ENCODE data around the gene PPCDC.

The PPCDC gene

GRCh38 chr15:74978077-74978476 lies 45.3 kb upstream of the PPCDC start:
- no peak for ATAC-seq
- TF ChIP-seq TCF4 (CRISPR knock-in tag; IDR thresholded peaks at IDR 0.05; ENCODE audit: borderline replicate concordance), result no peak
- TF ChIP-seq CSRNP3 (CRISPR knock-in tag; IDR thresholded peaks at IDR 0.05), result no peak
- TF ChIP-seq TSHZ2 (CRISPR knock-in tag; IDR thresholded peaks at IDR 0.05), result no peak
- TF ChIP-seq BACH2 (CRISPR knock-in tag; IDR thresholded peaks at IDR 0.05; ENCODE audit: borderline replicate concordance), result no peak
- no peak for TF ChIP-seq ISL1 (CRISPR knock-in tag; IDR thresholded peaks at IDR 0.05)
- no peak for TF ChIP-seq SNAI2 (CRISPR knock-in tag; IDR thresholded peaks at IDR 0.05)
- no peak for TF ChIP-seq GLIS3 (CRISPR knock-in tag; IDR thresholded peaks at IDR 0.05)
- no peak for TF ChIP-seq TOX (CRISPR knock-in tag; IDR thresholded peaks at IDR 0.05; ENCODE audit: borderline replicate concordance)
- TF ChIP-seq OSR1 (CRISPR knock-in tag; IDR thresholded peaks at IDR 0.05), result no peak
- no peak for TF ChIP-seq CREB5 (CRISPR knock-in tag; IDR thresholded peaks at IDR 0.05; ENCODE audit: low read depth)
- TF ChIP-seq PPARA (CRISPR knock-in tag; IDR thresholded peaks at IDR 0.05; ENCODE audit: borderline replicate concordance), result no peak
- TF ChIP-seq ZNF70 (CRISPR knock-in tag; IDR thresholded peaks at IDR 0.05), result no peak
- no peak for TF ChIP-seq RARB (CRISPR knock-in tag; IDR thresholded peaks at IDR 0.05)
- TF ChIP-seq CSDC2 (CRISPR knock-in tag; IDR thresholded peaks at IDR 0.05), result no peak
- no peak for TF ChIP-seq ZC3H10 (CRISPR knock-in tag; IDR thresholded peaks at IDR 0.05)

- TF ChIP-seq PPARA (CRISPR knock-in tag; IDR thresholded peaks at IDR 0.05; ENCODE audit: borderline replicate concordance) (no peak), ARNTL (CRISPR knock-in tag; IDR thresholded peaks at IDR 0.05; ENCODE audit: borderline replicate concordance, low read depth) (no peak), CREB5 (CRISPR knock-in tag; IDR thresholded peaks at IDR 0.05; ENCODE audit: low read depth) (no peak), ZFP30 (CRISPR knock-in tag; IDR thresholded peaks at IDR 0.05) (no peak), SNAI2 (CRISPR knock-in tag; IDR thresholded peaks at IDR 0.05) (no peak), ZNF70 (CRISPR knock-in tag; IDR thresholded peaks at IDR 0.05) (no peak), GLIS3 (CRISPR knock-in tag; IDR thresholded peaks at IDR 0.05) (no peak), ZC3H10 (CRISPR knock-in tag; IDR thresholded peaks at IDR 0.05) (no peak), CSDC2 (CRISPR knock-in tag; IDR thresholded peaks at IDR 0.05) (no peak), ZFP3 (CRISPR knock-in tag; IDR thresholded peaks at IDR 0.05) (no peak), BACH2 (CRISPR knock-in tag; IDR thresholded peaks at IDR 0.05; ENCODE audit: borderline replicate concordance) (no peak), ZNF8 (CRISPR knock-in tag; IDR thresholded peaks at IDR 0.05) (no peak), ISL1 (CRISPR knock-in tag; IDR thresholded peaks at IDR 0.05) (no peak), OSR1 (CRISPR knock-in tag; IDR thresholded peaks at IDR 0.05) (no peak), TOX (CRISPR knock-in tag; IDR thresholded peaks at IDR 0.05; ENCODE audit: borderline replicate concordance) (no peak)
- peak; percentile 36; the same call in 1 of the 3 replicates for ATAC-seq
Measured at GRCh38 chr15:74978503-74978902, 44.9 kb upstream of the PPCDC start.

GRCh38 chr15:74982183-74982582 lies 41.2 kb upstream of the PPCDC start:
- no peak for ATAC-seq
- no peak for TF ChIP-seq ZNF70 (CRISPR knock-in tag; IDR thresholded peaks at IDR 0.05)
- no peak for TF ChIP-seq PATZ1 (CRISPR knock-in tag; IDR thresholded peaks at IDR 0.05; ENCODE audit: borderline replicate concordance)
- no peak for TF ChIP-seq ESRRG (CRISPR knock-in tag; IDR thresholded peaks at IDR 0.05)
- no peak for TF ChIP-seq ISL1 (CRISPR knock-in tag; IDR thresholded peaks at IDR 0.05)
- no peak for TF ChIP-seq ZNF565 (CRISPR knock-in tag; conservative IDR thresholded peaks at IDR 0.05; ENCODE audit: low read depth)
- no peak for TF ChIP-seq POU6F1 (CRISPR knock-in tag; IDR thresholded peaks at IDR 0.05; ENCODE audit: borderline replicate concordance, low read depth)
- TF ChIP-seq ZC3H10 (CRISPR knock-in tag; IDR thresholded peaks at IDR 0.05), result no peak
- no peak for TF ChIP-seq SNAI2 (CRISPR knock-in tag; IDR thresholded peaks at IDR 0.05)
- no peak for TF ChIP-seq TOX (CRISPR knock-in tag; IDR thresholded peaks at IDR 0.05; ENCODE audit: borderline replicate concordance)
- no peak for TF ChIP-seq ZNF8 (CRISPR knock-in tag; IDR thresholded peaks at IDR 0.05)
- no peak for TF ChIP-seq ARNTL (CRISPR knock-in tag; IDR thresholded peaks at IDR 0.05; ENCODE audit: borderline replicate concordance, low read depth)
- no peak for TF ChIP-seq ZFP3 (CRISPR knock-in tag; IDR thresholded peaks at IDR 0.05)
- TF ChIP-seq OSR1 (CRISPR knock-in tag; IDR thresholded peaks at IDR 0.05), result no peak
- no peak for TF ChIP-seq CSDC2 (CRISPR knock-in tag; IDR thresholded peaks at IDR 0.05)
- TF ChIP-seq CREB5 (CRISPR knock-in tag; IDR thresholded peaks at IDR 0.05; ENCODE audit: low read depth), result no peak
- no peak for TF ChIP-seq RARB (CRISPR knock-in tag; IDR thresholded peaks at IDR 0.05)
- TF ChIP-seq GLIS3 (CRISPR knock-in tag; IDR thresholded peaks at IDR 0.05), result no peak
- TF ChIP-seq ZFP30 (CRISPR knock-in tag; IDR thresholded peaks at IDR 0.05), result no peak
